Measurements from ENCODE around the gene PEX10. TPM values are rescaled to one million over a fixed set of nuclear protein-coding genes. Genes with fewer than 3 reads are reported as not detected.

Gene PEX10
- total and polyA plus RNA-seq, 2 of the 8 experiments (the other 6 are each of a cell fraction or from before 2014, with no cell fraction given): 24.3 to 26.9 TPM

DNA sequence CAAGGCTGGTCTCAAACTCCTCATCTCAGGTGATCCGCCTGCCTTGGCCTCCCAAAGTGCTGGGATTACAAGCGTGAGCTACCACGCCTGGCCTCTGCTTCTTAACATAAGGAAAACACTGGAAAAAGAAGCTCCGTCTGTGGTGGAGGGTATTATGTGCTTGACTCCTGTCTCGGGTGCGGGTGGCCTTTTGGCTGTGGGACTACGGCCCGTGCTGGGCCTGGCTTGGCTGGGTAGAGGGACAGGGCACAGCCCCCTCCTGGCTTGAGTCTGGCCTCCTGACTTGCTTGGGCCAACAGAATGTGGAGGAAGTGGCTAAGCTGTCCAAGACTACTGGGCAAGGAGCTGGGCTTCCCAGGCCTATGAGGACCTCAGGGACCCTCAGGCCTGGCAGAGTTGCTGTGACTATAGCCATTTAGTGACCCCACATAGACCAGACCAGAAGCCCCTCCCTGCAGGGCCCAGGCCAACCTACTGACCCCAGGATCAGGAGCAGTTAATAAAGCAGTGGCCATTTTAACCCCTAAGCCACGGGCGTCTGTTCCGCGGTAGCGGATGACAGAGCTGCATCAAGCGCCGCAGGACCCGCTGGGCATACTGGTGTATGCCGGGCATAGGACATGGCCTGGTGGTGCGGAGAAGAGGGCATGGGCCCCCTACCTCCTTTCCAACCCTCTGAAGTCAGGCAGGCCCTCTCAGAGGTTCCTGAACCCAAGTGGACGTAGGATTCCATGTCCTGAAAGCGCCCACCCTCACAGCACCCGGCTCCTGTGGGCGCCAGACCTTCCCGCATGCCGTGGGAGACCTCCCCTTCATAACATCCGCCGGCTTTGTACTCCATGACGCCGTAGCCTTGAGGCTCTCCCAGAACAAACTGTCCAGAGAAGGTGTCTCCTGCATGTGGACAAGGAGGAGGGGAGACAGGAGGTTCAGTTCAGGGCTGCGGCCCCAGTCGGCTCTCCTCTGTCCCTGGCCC lies 25.4 kb downstream of the PEX10 start:
- CTCF ChIA-PET (ENCODE audit: partially characterized antibody): interaction anchor here (1.2 to 1.5 kb wide), 2 partner anchors 12 to 35 kb away, joined by 3 to 5 read pairs; no protein-coding TSS in a partner anchor
- no peak overlapping the region for H4K5ac ChIP-seq (ENCODE audit: insufficient read length, low read depth, low read length)
- no peak overlapping the region for H3K27ac ChIP-seq (ENCODE audit: low read depth, low read length)
- peaks cover 0 to 4% of the 10 kb centered on the region in 2 experiments for H4K20me1 ChIP-seq (replicated peaks in 1 of 2; ENCODE audit: control insufficient read depth in 1 of 2, insufficient read depth in 2 of 2, low read length in 2 of 2)
- H2BK15ac ChIP-seq (ENCODE audit: low read length): no peak overlapping the region
- peaks cover 0 to 4% of the 10 kb centered on the region in 2 experiments; a peak in 1 of 4 replicates for H3K79me2 ChIP-seq (ENCODE audit: control insufficient read depth in 1 of 2, insufficient read depth in 2 of 2, low read length in 2 of 2)
- H3K36me3 ChIP-seq (ENCODE audit: control insufficient read depth in 2 of 4, insufficient read depth in 4 of 4, low read length in 3 of 4): no peaks in the 10 kb centered on the region; a peak in 1 of 8 replicates
- H2BK5ac ChIP-seq (ENCODE audit: low read depth, low read length): no peak overlapping the region
- H2AFZ ChIP-seq (ENCODE audit: low read length): no peak overlapping the region
- DNase-seq (ENCODE audit: low read depth in 1 of 2, low spot score in 2 of 2): no peak
- no peak overlapping the region for H3K9ac ChIP-seq (replicated peaks in 1 of 4; ENCODE audit: extremely low read depth in 1 of 4, low read depth in 3 of 4, low read length in 3 of 4)
- H2BK20ac ChIP-seq (ENCODE audit: low read length): no peak overlapping the region
- H3K4me3 ChIP-seq (ENCODE audit: extremely low read depth in 1 of 4, insufficient read depth in 2 of 4, low read depth in 3 of 4, low read length in 4 of 4): no peak overlapping the region
- no peak for FAIRE-seq
- no peak overlapping the region for H3K4me2 ChIP-seq (ENCODE audit: insufficient read depth in 1 of 2, low read depth in 2 of 2, low read length in 2 of 2)
- H2BK12ac ChIP-seq (ENCODE audit: low read depth, low read length): no peak overlapping the region
- H3K79me1 ChIP-seq (ENCODE audit: low read depth, low read length): no peaks in the 10 kb centered on the region; the same call in 1 of the 2 replicates
- WGBS, 2 experiments (ENCODE audit: extremely low coverage in 1 of 2, insufficient coverage in 1 of 2, insufficient read length in 1 of 2, insufficient replicate concordance in 2 of 2, low coverage in 1 of 2, low lambda C conversion rate in 2 of 2, missing lambda C conversion rate in 1 of 2): 91% methylated on average over 30 of the region's 30 CpGs; no CpG with 5 or more reads in 1 of the 2 experiments
- no peak overlapping the region for H3K14ac ChIP-seq (ENCODE audit: insufficient read length)
- H4K91ac ChIP-seq (replicated peaks; ENCODE audit: insufficient read length, low read length): no peak overlapping the region
- no peak overlapping the region for H3K56ac ChIP-seq (replicated peaks; ENCODE audit: insufficient read length, low read depth, low read length)
- H4K8ac ChIP-seq (ENCODE audit: extremely low read depth, insufficient read depth, low read length): no peak overlapping the region; the same call in 1 of the 2 replicates
- no peak overlapping the region for H2AK5ac ChIP-seq (ENCODE audit: low read depth, low read length)
- H2BK120ac ChIP-seq (replicated peaks; ENCODE audit: low read depth, low read length): no peak overlapping the region
- H3K23me2 ChIP-seq (ENCODE audit: low read depth, low read length): peaks cover 3% of the 10 kb centered on the region; the same call in 1 of the 2 replicates
- POLR2A ChIA-PET (ENCODE audit: partially characterized antibody): interaction anchor here (0.6 to 1.9 kb wide), 3 partner anchors 7 to 13 kb away, joined by 3 to 6 read pairs (median 4); no protein-coding TSS in a partner anchor
- H3K4me1 ChIP-seq (replicated peaks in 1 of 4; ENCODE audit: control insufficient read depth in 3 of 4, insufficient read depth in 4 of 4, low read length in 3 of 4): peaks cover 0 to 3% (median 2%) of the 10 kb centered on the region in 4 experiments; a peak in 2 of 7 replicates
- no peaks in the 10 kb centered on the region for H3K27me3 ChIP-seq (replicated peaks in 1 of 4; ENCODE audit: control insufficient read depth in 3 of 4, extremely low read depth in 1 of 4, insufficient read depth in 3 of 4, low read length in 3 of 4)
- no peak overlapping the region for H3K4ac ChIP-seq (replicated peaks; ENCODE audit: insufficient read length, low read depth, low read length)
- H3K18ac ChIP-seq (ENCODE audit: extremely low read depth, low read length): no peak overlapping the region
- H3K9me3 ChIP-seq (ENCODE audit: insufficient read depth in 2 of 2, low read depth in 1 of 2, low read length in 1 of 2): no peaks in the 10 kb centered on the region
- H3K23ac ChIP-seq (ENCODE audit: insufficient read length): no peak overlapping the region
- TF ChIP-seq MAFK (IDR thresholded peaks at IDR 0.05; ENCODE audit: low read depth, low read length): no peak
- no peak for TF ChIP-seq RAD21 (IDR thresholded peaks at IDR 0.05 in 1 of 2, conservative IDR thresholded peaks at IDR 0.05 in 1 of 2; ENCODE audit: low read depth in 2 of 2, low read length in 2 of 2)
- TF ChIP-seq CREB1 (IDR thresholded peaks at IDR 0.05): no peak
- no peak for TF ChIP-seq SAP30 (IDR thresholded peaks at IDR 0.05; ENCODE audit: insufficient read depth, insufficient replicate concordance, low read length)
- TF ChIP-seq SP4 (IDR thresholded peaks at IDR 0.05; ENCODE audit: low read length): no peak
- TF ChIP-seq, protein P1, sequence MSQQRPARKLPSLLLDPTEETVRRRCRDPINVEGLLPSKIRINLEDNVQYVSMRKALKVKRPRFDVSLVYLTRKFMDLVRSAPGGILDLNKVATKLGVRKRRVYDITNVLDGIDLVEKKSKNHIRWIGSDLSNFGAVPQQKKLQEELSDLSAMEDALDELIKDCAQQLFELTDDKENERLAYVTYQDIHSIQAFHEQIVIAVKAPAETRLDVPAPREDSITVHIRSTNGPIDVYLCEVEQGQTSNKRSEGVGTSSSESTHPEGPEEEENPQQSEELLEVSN (IDR thresholded peaks at IDR 0.05): no peak
- TF ChIP-seq GTF2F1 (IDR thresholded peaks at IDR 0.05; ENCODE audit: borderline replicate concordance, low read depth, low read length): no peak
- no peak for TF ChIP-seq SRF (IDR thresholded peaks at IDR 0.05; ENCODE audit: low read depth, low read length)
- TF ChIP-seq CHD2 (IDR thresholded peaks at IDR 0.05; ENCODE audit: low read length): no peak
- TF ChIP-seq NRF1 (IDR thresholded peaks at IDR 0.05; ENCODE audit: low read depth, low read length): no peak

Measured in H1 (cell line).